ENCODE data around the gene GPX3.

GRCh38 chr5:151019331-151019730 is 1.1 kb upstream of the GPX3 start:
- TF ChIP-seq FOXK2 (IDR thresholded peaks at IDR 0.05) (no peak), ELF4 (IDR thresholded peaks at IDR 0.05) (no peak), NFRKB (IDR thresholded peaks at IDR 0.05) (no peak), HDGF (IDR thresholded peaks at IDR 0.05; ENCODE audit: borderline replicate concordance) (no peak), SUZ12 (IDR thresholded peaks at IDR 0.05) (no peak), BHLHE40 (IDR thresholded peaks at IDR 0.05; ENCODE audit: borderline replicate concordance) (no peak)
